ENCODE results near the gene SLC9C1.

SLC9C1 gene

GRCh38 chr3:112319516-112320276 lies 25.7 kb upstream of the SLC9C1 start:
- Mint-ChIP-seq H3K9me3 (no peaks in the 10 kb centered on the region), H3K27ac (peak overlapping the region; percentile 52), H3K27me3 (no peaks in the 10 kb centered on the region)

GRCh38 chr3:112315791-112316190 lies 21.8 kb upstream of the SLC9C1 start:
- H3K4me1 Mint-ChIP-seq: peaks cover 5% of the 10 kb centered on the region
- H3K4me3 Mint-ChIP-seq: no peak overlapping the region
- no peaks in the 10 kb centered on the region for H3K36me3 Mint-ChIP-seq
- no peaks in the 10 kb centered on the region for H3K9me3 Mint-ChIP-seq
- H3K27ac Mint-ChIP-seq: no peak overlapping the region
- H3K27me3 Mint-ChIP-seq: no peaks in the 10 kb centered on the region

More at GRCh38 chr3:112319516-112320276, 25.7 kb upstream of the SLC9C1 start:
- H3K4me1 Mint-ChIP-seq: peaks cover 5% of the 10 kb centered on the region
- H3K4me3 Mint-ChIP-seq: no peak overlapping the region
- no peaks in the 10 kb centered on the region for H3K36me3 Mint-ChIP-seq

GRCh38 chr3:112314649-112315048 lies 20.6 kb upstream of the SLC9C1 start:
- Mint-ChIP-seq H3K27me3 (no peaks in the 10 kb centered on the region), H3K27ac (no peak overlapping the region), H3K4me1 (no peaks in the 10 kb centered on the region), H3K4me3 (no peak overlapping the region), H3K9me3 (no peaks in the 10 kb centered on the region), H3K36me3 (no peaks in the 10 kb centered on the region)

- Mint-ChIP-seq H3K4me1 (no peaks in the 10 kb centered on the region), H3K27me3 (no peaks in the 10 kb centered on the region), H3K4me3 (no peak overlapping the region), H3K9me3 (no peaks in the 10 kb centered on the region), H3K27ac (no peak overlapping the region), H3K36me3 (no peaks in the 10 kb centered on the region)
Measured at GRCh38 chr3:112308151-112308911, 14.3 kb upstream of the SLC9C1 start.

GRCh38 chr3:112307557-112307956 lies 13.5 kb upstream of the SLC9C1 start:
- Mint-ChIP-seq H3K27ac (no peak overlapping the region), H3K36me3 (no peaks in the 10 kb centered on the region), H3K4me1 (no peaks in the 10 kb centered on the region), H3K9me3 (no peaks in the 10 kb centered on the region), H3K4me3 (no peak overlapping the region), H3K27me3 (no peaks in the 10 kb centered on the region)

GRCh38 chr3:112306825-112307224 lies 12.8 kb upstream of the SLC9C1 start:
- no peaks in the 10 kb centered on the region for H3K4me1 Mint-ChIP-seq
- H3K27ac Mint-ChIP-seq: no peak overlapping the region
- H3K36me3 Mint-ChIP-seq: no peaks in the 10 kb centered on the region
- H3K4me3 Mint-ChIP-seq: no peak overlapping the region
- no peaks in the 10 kb centered on the region for H3K27me3 Mint-ChIP-seq
- no peaks in the 10 kb centered on the region for H3K9me3 Mint-ChIP-seq

GRCh38 chr3:112304611-112305010 lies 10.6 kb upstream of the SLC9C1 start:
- Mint-ChIP-seq H3K4me3 (no peak overlapping the region), H3K36me3 (no peaks in the 10 kb centered on the region), H3K27me3 (no peaks in the 10 kb centered on the region), H3K4me1 (no peaks in the 10 kb centered on the region), H3K9me3 (no peaks in the 10 kb centered on the region), H3K27ac (no peak overlapping the region)

- Mint-ChIP-seq H3K27me3 (no peaks in the 10 kb centered on the region), H3K4me3 (no peak overlapping the region), H3K36me3 (no peaks in the 10 kb centered on the region), H3K4me1 (peaks cover under 1% of the 10 kb centered on the region), H3K27ac (no peak overlapping the region), H3K9me3 (no peaks in the 10 kb centered on the region)
Measured at GRCh38 chr3:112303764-112304325, 9.8 kb upstream of the SLC9C1 start.

GRCh38 chr3:112302881-112303763 lies 9.1 kb upstream of the SLC9C1 start:
- no peaks in the 10 kb centered on the region for H3K27me3 Mint-ChIP-seq
- peaks cover 7% of the 10 kb centered on the region for H3K4me1 Mint-ChIP-seq
- H3K27ac Mint-ChIP-seq: no peak overlapping the region
- no peaks in the 10 kb centered on the region for H3K36me3 Mint-ChIP-seq
- H3K9me3 Mint-ChIP-seq: no peaks in the 10 kb centered on the region
- no peak overlapping the region for H3K4me3 Mint-ChIP-seq

GRCh38 chr3:112302150-112302830 lies 8.3 kb upstream of the SLC9C1 start:
- no peaks in the 10 kb centered on the region for H3K9me3 Mint-ChIP-seq
- H3K27me3 Mint-ChIP-seq: no peaks in the 10 kb centered on the region
- H3K4me1 Mint-ChIP-seq: peaks cover 16% of the 10 kb centered on the region
- H3K27ac Mint-ChIP-seq: no peak overlapping the region
- no peaks in the 10 kb centered on the region for H3K36me3 Mint-ChIP-seq
- H3K4me3 Mint-ChIP-seq: no peak overlapping the region

- Mint-ChIP-seq H3K27me3 (no peaks in the 10 kb centered on the region), H3K4me3 (no peak overlapping the region), H3K4me1 (peaks cover 17% of the 10 kb centered on the region), H3K27ac (no peak overlapping the region), H3K36me3 (no peaks in the 10 kb centered on the region), H3K9me3 (no peaks in the 10 kb centered on the region)
Measured at GRCh38 chr3:112298781-112299180, 4.8 kb upstream of the SLC9C1 start.

GRCh38 chr3:112297714-112298113 lies 3.7 kb upstream of the SLC9C1 start:
- no peaks in the 10 kb centered on the region for H3K27me3 Mint-ChIP-seq
- no peaks in the 10 kb centered on the region for H3K9me3 Mint-ChIP-seq
- peak overlapping the region; percentile 31 for H3K4me3 Mint-ChIP-seq
- H3K4me1 Mint-ChIP-seq: peaks cover 24% of the 10 kb centered on the region
- no peak overlapping the region for H3K27ac Mint-ChIP-seq
- no peaks in the 10 kb centered on the region for H3K36me3 Mint-ChIP-seq

- H3K4me1 Mint-ChIP-seq: peaks cover 8% of the 10 kb centered on the region
- no peaks in the 10 kb centered on the region for H3K36me3 Mint-ChIP-seq
Measured at GRCh38 chr3:112289011-112289410, 5.0 kb downstream of the SLC9C1 start.

GRCh38 chr3:112280266-112280665 lies 13.8 kb downstream of the SLC9C1 start:
- Mint-ChIP-seq H3K9me3 (no peaks in the 10 kb centered on the region), H3K27me3 (peaks cover 4% of the 10 kb centered on the region), H3K27ac (no peak overlapping the region), H3K4me1 (no peaks in the 10 kb centered on the region), H3K4me3 (no peak overlapping the region), H3K36me3 (no peaks in the 10 kb centered on the region)

More at GRCh38 chr3:112289011-112289410, 5.0 kb downstream of the SLC9C1 start:
- H3K27me3 Mint-ChIP-seq: no peaks in the 10 kb centered on the region
- H3K9me3 Mint-ChIP-seq: no peaks in the 10 kb centered on the region
- H3K27ac Mint-ChIP-seq: no peak overlapping the region
- H3K4me3 Mint-ChIP-seq: no peak overlapping the region

GRCh38 chr3:112273536-112273935 lies 20.5 kb downstream of the SLC9C1 start:
- H3K36me3 Mint-ChIP-seq: no peaks in the 10 kb centered on the region
- no peak overlapping the region for H3K4me3 Mint-ChIP-seq
- no peaks in the 10 kb centered on the region for H3K4me1 Mint-ChIP-seq
- H3K27ac Mint-ChIP-seq: no peak overlapping the region
- no peaks in the 10 kb centered on the region for H3K9me3 Mint-ChIP-seq
- peaks cover 2% of the 10 kb centered on the region for H3K27me3 Mint-ChIP-seq

Measured in activated naive CD4-positive, alpha-beta T cell treated with anti-CD3 and anti-CD28 coated beads, Interleukin-2, amount 50 U/mL, for 24 hours (primary cell).